ENCODE measurements around the gene AKAP7.
"Not testable (repeated sequence)": the region's sequence is repeated elsewhere in the genome, so short reads cannot be mapped to it uniquely, and the experiment has no call there.

AKAP7 gene

GRCh38 chr6:131257104-131257503, 121.8 kb downstream of the AKAP7 start:
- DNase-seq, result no peak

GRCh38 chr6:131258010-131258652, 122.9 kb downstream of the AKAP7 start:
- no peak for DNase-seq

- no peak for DNase-seq
Measured at GRCh38 chr6:131258816-131259476, 123.7 kb downstream of the AKAP7 start.

GRCh38 chr6:131260960-131261359, 125.7 kb downstream of the AKAP7 start:
- DNase-seq, result not testable (repeated sequence)

- peak; percentile 21 for DNase-seq
Measured at GRCh38 chr6:131262060-131262459, 126.8 kb downstream of the AKAP7 start.

- no peak for DNase-seq
Measured at GRCh38 chr6:131265939-131266338, 130.7 kb downstream of the AKAP7 start.

GRCh38 chr6:131268303-131268702, 133.0 kb downstream of the AKAP7 start:
- no peak for DNase-seq

- no peak for DNase-seq
Measured at GRCh38 chr6:131269565-131270391, 134.5 kb downstream of the AKAP7 start.

GRCh38 chr6:131270534-131270933, 135.3 kb downstream of the AKAP7 start:
- no peak for DNase-seq

GRCh38 chr6:131275273-131275672, 140.0 kb downstream of the AKAP7 start:
- DNase-seq, result no peak

- DNase-seq, result no peak
Measured at GRCh38 chr6:131277591-131277990, 142.3 kb downstream of the AKAP7 start.

- DNase-seq, result no peak
Measured at GRCh38 chr6:131281471-131282270, 146.4 kb downstream of the AKAP7 start.

GRCh38 chr6:131282365-131282764, 147.1 kb downstream of the AKAP7 start:
- DNase-seq, result no peak

- no peak for DNase-seq
Measured at GRCh38 chr6:131283466-131284175, 148.4 kb downstream of the AKAP7 start.

- no peak for DNase-seq
Measured at GRCh38 chr6:131285548-131285947, 150.3 kb downstream of the AKAP7 start.

GRCh38 chr6:131286469-131287040, 151.3 kb downstream of the AKAP7 start:
- DNase-seq, result no peak

GRCh38 chr6:131288214-131288613, 152.9 kb downstream of the AKAP7 start:
- no peak for DNase-seq

- DNase-seq, result peak; percentile 50
Measured at GRCh38 chr6:131290955-131291354, 155.7 kb downstream of the AKAP7 start.

- DNase-seq, result no peak
Measured at GRCh38 chr6:131292145-131292938, 157.1 kb downstream of the AKAP7 start.

GRCh38 chr6:131293472-131293911, 158.2 kb downstream of the AKAP7 start:
- DNase-seq, result no peak

GRCh38 chr6:131295081-131295480, 159.8 kb downstream of the AKAP7 start:
- DNase-seq, result no peak
